Raji (cell line): ENCODE results near the gene IMMP2L.

Experiments
- POLR2A ChIP-seq: IDR thresholded peaks from 2 replicates; pipeline ENCODE4 v1.6.1; 2011; ENCODE audit warnings: low read depth, low read length, control low read depth; ENCODE audit not compliant: insufficient read depth

The IMMP2L gene

DNA sequence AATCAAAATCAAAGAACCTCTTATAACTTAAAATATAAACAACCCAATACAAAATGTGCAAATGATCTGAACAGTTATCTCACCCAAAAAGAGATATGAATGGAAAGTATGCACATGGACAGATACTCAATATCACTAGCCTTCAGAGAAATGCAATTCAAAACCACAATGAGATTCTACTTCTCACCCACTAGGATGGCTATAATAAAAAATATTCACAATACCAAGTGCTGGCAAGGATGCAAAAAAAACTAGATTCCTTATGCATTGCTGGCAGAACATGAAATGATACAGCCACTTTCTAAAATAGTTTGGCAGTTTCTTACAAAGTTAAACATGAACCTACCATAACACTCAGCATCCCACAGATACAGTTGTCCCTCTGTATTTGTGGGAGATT is 601.5 kb downstream of the IMMP2L start:
- no peak for TF ChIP-seq POLR2A

DNA sequence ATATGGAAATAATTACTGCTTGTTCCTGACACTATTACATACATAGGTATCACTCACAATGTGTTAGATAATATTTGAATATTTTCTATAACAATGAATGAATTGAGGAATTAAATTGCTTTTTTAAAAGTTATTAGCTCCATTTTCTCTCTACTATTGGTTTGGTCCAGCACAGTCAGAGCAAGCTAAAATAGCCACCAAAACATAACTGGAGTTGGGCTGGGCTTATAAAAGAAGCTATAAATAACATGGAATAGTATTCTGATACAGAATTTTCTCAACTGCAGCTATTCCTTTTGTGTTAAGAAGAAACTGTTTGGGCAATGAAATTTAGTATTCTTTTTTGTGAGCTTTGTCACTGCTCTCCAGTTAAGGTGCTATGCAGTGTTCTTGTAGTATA is 614.0 kb downstream of the IMMP2L start:
- TF ChIP-seq POLR2A, result no peak

DNA sequence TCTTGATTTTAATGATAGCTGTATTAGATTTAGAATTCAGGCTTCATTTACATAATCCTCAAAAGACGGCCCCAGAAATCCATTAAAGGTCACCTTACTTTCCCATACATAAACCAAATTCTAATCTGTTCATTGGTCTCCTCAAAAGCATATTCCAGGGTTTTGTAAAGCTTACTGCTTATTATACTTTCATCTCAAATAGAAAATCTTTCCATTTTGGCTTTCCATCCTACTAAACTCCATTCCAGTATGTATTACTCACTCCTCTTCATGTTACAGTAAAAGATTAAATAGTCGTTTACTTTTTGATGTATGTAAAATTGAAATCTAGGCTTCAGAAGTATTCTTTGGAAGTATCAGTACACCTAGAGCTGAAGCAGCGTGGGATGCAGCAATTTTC is 614.9 kb downstream of the IMMP2L start:
- TF ChIP-seq POLR2A, result no peak

DNA sequence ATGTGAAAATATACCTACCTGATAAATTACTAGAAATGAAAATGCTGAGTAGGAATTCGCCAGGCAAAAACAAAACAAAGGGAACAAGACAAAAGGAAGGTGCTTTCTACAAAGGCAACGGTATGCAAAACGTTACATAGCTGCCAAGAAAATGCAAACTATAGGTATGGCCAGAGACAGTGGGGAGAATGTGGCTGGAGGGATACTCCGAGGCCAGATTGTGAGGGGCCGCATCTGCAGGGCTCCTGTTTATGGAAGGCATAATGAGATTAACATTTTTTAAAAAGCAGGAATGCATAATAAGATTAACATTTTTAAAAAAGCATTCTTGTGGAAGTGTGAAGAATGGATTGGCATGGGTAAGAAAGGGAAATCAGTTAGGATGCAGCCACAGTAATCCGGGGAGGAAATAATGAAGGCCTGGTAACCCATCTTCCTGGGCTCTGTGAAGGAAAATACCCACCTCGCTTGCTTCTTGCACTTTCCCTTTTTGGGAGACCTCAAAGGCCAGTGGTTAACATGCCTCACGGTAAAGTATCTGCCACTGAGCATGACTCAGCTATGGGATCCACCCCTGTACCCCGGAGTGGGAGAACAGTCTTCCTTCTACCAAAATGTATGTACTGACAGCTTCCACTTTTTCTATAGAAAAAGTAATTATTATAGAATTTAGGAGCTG is 617.2 kb downstream of the IMMP2L start:
- TF ChIP-seq POLR2A, result no peak

DNA sequence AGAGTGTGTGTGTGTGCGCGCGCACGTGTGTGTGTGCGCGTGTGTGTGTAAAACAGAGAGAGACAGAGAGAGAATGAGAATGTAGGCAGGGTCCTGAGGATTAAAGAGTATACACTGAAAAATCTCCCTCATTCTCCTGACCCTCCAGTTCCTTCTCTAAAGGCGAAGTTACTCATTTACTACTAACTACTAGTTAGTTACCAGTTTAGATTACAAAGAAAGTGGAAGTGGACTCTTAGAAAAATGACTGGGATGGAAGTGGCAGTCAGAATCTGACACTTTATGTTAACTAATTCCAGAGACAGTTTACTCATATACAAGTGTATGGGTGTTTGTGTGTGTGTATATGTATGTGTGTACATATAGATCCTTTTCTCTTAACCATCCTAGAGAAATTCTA is 617.8 kb downstream of the IMMP2L start:
- no peak for TF ChIP-seq POLR2A

DNA sequence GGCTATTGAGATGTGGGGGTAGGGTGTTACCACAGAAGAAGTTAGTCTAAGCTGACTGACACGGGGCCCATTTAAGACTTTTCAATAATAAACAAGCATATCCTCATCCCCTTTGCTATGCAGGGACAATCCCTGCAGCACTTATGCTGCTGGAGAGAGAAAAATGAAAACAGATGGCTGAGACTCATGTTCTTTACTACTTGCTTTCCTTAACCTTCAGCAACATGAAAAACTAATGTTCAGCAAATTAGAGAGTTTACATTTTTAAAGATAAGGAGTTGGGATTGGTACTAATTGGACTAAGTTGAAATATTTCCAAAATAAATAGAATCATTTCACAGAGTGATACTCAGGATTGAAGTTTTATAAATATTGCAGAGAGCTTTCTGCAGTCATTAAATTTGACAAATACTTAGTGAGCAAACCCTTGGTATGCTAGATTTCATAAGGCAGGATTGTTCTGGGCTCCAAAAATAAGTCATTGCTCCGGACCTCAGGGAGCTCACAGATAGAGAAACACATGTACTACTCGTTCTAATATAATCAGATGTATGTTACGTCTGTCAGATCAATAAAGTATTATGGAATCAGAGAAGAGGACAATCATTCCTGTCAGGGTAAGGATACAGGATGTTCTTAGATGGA is 618.5 kb downstream of the IMMP2L start:
- TF ChIP-seq POLR2A, result no peak

DNA sequence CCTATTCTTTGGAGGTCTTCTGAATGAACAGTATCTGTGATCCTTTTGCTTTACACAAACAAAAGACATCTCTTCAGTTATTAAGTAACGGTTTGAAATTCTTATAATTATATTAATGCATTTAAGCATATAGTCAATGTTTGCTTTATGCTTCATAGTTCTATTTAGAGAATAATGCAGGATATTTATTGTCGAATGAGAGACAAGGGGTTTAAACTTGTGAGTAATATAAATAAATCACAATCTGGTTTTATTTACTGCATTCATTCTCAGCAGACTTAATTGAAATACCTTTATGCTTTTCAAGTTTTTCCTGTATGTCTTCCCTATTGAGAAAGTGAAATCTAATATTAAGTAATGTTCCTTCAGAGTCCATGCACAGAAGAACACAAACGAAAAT is 620.9 kb downstream of the IMMP2L start:
- TF ChIP-seq POLR2A, result no peak

DNA sequence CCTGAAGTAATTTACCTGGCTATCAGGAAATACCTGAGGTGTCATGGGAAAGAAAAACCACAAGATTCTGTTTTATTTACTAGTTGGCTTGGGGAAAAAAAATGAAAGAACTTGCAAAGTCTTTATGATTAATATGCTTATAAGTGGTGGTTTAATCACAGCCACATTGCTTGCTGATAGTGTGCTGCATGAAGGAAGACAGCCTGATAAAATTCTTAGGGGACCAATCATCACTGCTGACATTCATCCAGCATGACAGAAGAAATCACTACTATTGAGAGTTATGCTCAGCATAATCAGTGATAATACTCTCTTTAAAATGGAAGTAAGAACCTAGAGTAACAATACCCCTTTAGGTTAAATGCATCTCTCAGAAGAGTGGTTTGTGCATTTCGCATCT is 621.5 kb downstream of the IMMP2L start:
- no peak for TF ChIP-seq POLR2A

DNA sequence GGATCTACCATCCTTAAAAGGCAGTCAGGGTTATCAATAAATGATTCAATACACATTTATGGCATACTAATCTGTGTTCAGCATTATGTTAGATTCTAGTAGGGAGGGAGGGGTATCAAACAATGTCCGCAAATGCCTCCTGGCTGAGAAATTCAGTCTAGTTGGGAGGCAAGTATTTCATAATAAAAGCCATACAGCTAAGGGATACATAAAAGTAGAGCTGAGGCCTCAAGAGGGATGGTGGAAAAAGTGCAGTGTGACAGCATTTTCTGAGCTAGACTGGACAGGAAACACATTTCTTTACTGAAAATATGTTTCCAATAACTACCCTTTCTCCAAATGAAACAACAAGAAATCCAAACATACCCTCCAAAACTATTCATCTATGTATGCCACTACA is 624.1 kb downstream of the IMMP2L start:
- TF ChIP-seq POLR2A, result no peak

DNA sequence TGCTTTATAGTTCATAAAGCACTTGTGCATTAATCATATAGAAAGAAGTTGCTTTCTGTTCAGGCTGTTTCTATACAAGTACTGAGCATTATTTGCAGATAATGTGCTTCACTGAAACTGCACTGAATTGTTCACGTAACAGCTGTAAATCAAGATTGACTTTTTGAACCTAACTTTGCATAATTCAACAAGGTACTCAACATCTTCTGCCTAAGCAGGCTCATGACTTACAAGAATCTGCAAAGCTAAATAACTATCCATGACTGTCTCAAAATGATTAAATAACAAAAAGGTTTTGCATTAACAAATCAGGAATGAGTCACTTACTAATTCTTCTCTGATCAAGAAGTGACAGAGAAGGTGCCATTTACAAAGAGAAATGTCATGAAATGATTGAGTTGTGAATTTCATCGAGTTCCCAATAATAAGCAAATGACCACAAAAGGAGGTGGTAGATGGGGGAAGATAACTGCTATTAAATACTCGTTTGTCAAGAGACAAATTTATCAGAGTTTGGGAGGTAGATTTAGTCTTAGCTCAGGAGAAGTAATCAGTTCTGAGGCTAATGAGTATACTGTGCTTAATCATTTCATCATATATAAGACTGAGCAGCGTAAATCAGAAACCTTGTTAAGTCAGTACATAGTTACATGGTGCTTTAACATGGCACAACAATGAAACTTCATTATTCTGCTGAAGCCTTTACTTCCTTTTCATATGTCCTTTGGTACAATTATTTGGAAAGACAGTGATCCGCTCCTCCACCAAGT is 632.6 kb downstream of the IMMP2L start:
- no peak for TF ChIP-seq POLR2A

DNA sequence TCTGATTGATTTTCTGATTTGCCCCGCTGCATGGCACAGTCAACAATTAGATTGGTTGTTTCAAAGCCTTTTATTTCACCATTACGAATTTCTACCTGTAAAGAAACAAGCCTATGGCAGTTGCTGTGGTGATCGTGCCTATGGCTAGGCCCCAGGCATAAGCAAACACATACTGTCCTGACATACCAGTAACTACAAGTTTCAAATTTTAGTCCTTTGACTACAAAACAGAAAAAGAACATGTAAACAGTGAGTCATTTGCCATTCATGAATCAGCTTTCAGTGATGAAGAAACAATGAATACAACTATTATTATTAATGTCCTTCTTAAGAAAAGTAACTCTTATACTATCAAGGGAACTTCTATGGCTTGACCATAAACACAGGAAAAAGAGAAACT is 639.4 kb downstream of the IMMP2L start:
- no peak for TF ChIP-seq POLR2A

DNA sequence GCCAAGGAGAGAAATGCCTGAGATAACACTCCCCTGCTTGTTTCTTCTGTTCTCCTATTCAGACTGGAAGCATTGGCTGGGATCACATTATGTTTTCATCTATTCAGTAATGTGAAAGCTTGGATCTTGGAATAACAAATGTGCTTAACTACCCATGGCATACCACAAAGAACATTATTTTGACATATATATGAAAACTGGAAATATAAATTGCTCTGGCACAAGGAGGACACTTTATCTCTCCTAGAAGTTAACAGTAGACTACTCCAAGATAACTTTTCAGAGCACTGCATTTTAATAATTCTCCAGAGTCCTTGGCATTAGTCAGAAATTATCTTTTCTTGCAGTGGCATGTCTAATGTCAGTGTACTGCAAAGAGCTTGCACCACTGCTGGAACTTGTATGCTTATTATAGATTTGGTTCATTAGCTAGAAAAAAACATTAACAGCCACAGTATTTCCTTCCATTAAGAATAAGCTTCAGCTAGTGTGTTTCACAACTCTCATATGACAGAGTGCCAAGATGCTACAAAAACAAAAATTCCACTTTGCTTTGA is 640.6 kb downstream of the IMMP2L start:
- no peak for TF ChIP-seq POLR2A

DNA sequence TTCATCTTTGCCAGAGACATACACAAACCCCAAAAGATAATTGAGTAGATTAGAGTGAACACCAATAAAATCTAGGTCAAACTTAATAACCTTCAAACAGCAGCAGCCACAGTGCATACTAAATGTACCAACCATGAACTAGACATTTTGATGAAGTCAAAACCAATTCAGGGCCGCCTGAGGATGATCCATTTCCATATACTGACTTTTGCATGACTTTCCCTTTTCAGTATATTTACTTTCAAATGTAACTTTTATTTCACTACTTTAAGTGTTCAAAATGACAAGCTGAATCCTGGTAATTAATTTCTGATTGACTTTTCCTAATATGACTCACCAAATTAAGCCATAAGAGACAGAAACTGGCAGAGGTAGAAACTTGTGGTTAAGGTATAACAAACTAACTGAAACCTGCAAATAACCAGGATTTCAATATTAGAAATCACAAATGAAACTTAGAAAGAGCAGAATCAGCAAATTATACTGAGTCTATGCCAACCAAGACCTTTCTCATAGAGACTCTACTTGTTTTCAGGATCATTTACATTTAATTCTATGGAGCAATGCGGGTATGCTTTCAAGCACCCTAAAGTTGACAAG is 643.2 kb downstream of the IMMP2L start:
- no peak for TF ChIP-seq POLR2A

DNA sequence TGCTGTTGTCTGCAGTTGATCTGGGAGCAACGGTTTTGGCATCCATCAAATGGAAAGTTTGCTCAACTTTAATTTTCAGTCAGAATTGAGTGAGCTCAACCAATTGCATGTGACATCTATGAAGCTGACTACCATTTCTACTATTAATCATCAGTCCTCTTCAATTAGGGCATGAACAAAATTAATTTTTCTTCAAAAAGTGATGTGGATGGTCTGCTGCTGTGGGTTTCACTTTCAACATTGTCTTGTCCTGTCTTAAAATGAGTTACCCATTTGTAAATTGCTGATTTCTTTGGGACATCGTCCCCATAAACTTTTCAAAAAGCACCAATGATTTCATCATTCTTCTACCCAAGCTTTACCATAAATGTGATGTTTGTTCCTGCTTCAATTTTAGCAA is 648.0 kb downstream of the IMMP2L start:
- no peak for TF ChIP-seq POLR2A

DNA sequence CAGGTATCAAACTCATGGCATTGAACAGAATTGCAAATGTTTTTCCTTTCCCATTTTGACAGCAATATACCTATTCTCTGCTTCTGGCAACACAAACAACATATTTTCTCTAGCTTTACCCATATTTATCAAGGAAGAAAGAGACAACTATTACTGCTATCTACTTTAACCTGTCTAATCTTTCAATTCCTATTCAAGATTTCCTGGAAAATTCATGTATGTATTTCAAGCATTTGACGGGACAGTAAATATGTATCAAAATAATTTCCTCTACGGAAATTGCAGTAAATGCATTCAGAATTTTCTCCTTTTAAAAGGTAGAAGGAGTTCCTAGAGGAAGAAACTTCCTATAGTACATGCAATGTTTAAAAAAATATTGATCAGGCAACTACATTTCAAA is 650.7 kb downstream of the IMMP2L start:
- no peak for TF ChIP-seq POLR2A
